ENCODE measurements around the gene LIG1.

The LIG1 gene

GRCh38 chr19:48194844-48195830 is 25.0 kb upstream of the LIG1 start:
- DNase-seq = no peak
- Histone ChIP-seq H3K4me3 (ENCODE audit: low read depth, low read length) (no peak overlapping the region), H3K27ac (no peak overlapping the region), H3K36me3 (peaks cover 9% of the 10 kb centered on the region), H3K9me3 (ENCODE audit: severe bottlenecking) (no peaks in the 10 kb centered on the region), H3K27me3 (ENCODE audit: insufficient read depth, low read depth, severe bottlenecking) (no peaks in the 10 kb centered on the region)
- no peak for TF ChIP-seq CTCF (IDR thresholded peaks at IDR 0.05; ENCODE audit: low read depth, low read length)

- peak; percentile 38; the same call in 1 of the 2 replicates for TF ChIP-seq CTCF (IDR thresholded peaks at IDR 0.05; ENCODE audit: low read depth, low read length)
- no peaks in the 10 kb centered on the region for H3K27me3 ChIP-seq (ENCODE audit: insufficient read depth, low read depth, severe bottlenecking)
- DNase-seq = peak; percentile 16
- H3K36me3 ChIP-seq = peaks cover 9% of the 10 kb centered on the region
- H3K4me3 ChIP-seq (ENCODE audit: low read depth, low read length) = no peak overlapping the region
- no peaks in the 10 kb centered on the region for H3K9me3 ChIP-seq (ENCODE audit: severe bottlenecking)
- H3K27ac ChIP-seq = no peak overlapping the region
These were observed 24.1 kb upstream of the LIG1 start for GRCh38 chr19:48194041-48194843.

- no peaks in the 10 kb centered on the region for H3K27me3 ChIP-seq (ENCODE audit: insufficient read depth, low read depth, severe bottlenecking)
- DNase-seq = no peak
- H3K27ac ChIP-seq = no peak overlapping the region
- no peak overlapping the region for H3K4me3 ChIP-seq (ENCODE audit: low read depth, low read length)
- H3K9me3 ChIP-seq (ENCODE audit: severe bottlenecking) = peaks cover 3% of the 10 kb centered on the region
- peaks cover 15% of the 10 kb centered on the region for H3K36me3 ChIP-seq
- TF ChIP-seq CTCF (IDR thresholded peaks at IDR 0.05; ENCODE audit: low read depth, low read length) = no peak
These were observed 22.6 kb upstream of the LIG1 start for GRCh38 chr19:48192750-48193149.

GRCh38 chr19:48190885-48191284 is 20.7 kb upstream of the LIG1 start:
- peaks cover 17% of the 10 kb centered on the region for H3K36me3 ChIP-seq
- H3K4me3 ChIP-seq (ENCODE audit: low read depth, low read length) = no peak overlapping the region
- TF ChIP-seq CTCF (IDR thresholded peaks at IDR 0.05; ENCODE audit: low read depth, low read length) = no peak
- H3K27me3 ChIP-seq (ENCODE audit: insufficient read depth, low read depth, severe bottlenecking) = no peaks in the 10 kb centered on the region
- no peak for DNase-seq
- H3K27ac ChIP-seq = no peak overlapping the region
- H3K9me3 ChIP-seq (ENCODE audit: severe bottlenecking) = peaks cover 3% of the 10 kb centered on the region

GRCh38 chr19:48190288-48190884 is 20.2 kb upstream of the LIG1 start:
- H3K4me3 ChIP-seq (ENCODE audit: low read depth, low read length) = no peak overlapping the region
- H3K9me3 ChIP-seq (ENCODE audit: severe bottlenecking) = peaks cover 3% of the 10 kb centered on the region
- no peak for DNase-seq
- H3K27ac ChIP-seq = no peak overlapping the region
- H3K27me3 ChIP-seq (ENCODE audit: insufficient read depth, low read depth, severe bottlenecking) = no peaks in the 10 kb centered on the region
- no peak for TF ChIP-seq CTCF (IDR thresholded peaks at IDR 0.05; ENCODE audit: low read depth, low read length)
- H3K36me3 ChIP-seq = peaks cover 17% of the 10 kb centered on the region

Data from WERI-Rb-1 (cell line).